OCI-LY7 (cell line): ENCODE data around the gene HIP1R.

ENCODE experiments used
- EZH2phosphoT487 ChIP-seq: fragments of 200-600 bp; sonication (generic); IDR thresholded peaks from 2 replicates; pipeline ENCODE4 v1.6.1; 2018; ENCODE audit warnings: low read depth, borderline replicate concordance, mild to moderate bottlenecking, mixed run types, antibody characterized with exemption, low read length, moderate library complexity, mixed read lengths
- TF ChIP-seq, protein P1 (sequence below): fragments of 200-600 bp; sonication (generic); conservative IDR thresholded peaks from 2 replicates; pipeline ENCODE4 v1.5.1; 2014; ENCODE audit warnings: mild to moderate bottlenecking, antibody characterized with exemption, low read length, moderate library complexity, mixed read lengths

DNA sequence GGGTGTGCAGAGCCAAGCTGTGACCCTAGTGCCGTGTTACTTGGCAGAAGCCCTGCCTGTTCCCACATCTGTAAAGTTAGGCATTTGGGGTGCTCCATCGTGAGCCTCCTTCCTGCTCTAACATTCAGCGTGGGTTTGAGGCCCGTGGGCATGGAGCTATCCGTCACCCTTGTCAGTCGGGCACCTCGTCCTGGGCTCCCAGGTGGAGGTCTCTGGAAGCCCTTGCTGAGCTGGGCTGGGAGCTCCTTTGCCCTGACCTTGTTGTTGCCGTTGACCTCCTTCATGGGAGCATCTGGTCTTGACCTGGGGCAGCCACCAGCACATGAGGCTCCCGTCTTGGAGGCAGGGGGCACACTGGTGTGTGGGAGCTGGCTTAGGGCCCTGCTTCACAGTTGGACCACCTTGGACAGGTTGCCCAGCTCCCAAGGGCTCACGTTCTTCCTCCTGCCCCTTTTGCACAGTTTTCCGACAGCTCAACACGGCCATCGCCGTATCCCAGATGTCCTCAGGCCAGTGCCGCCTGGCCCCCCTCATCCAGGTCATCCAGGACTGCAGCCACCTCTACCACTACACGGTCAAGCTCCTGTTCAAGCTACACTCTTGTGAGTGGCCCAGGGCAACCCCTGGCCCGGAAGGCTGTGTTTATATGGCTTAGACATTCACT is 18.5 kb downstream of the HIP1R start:
- TF ChIP-seq, protein P1, sequence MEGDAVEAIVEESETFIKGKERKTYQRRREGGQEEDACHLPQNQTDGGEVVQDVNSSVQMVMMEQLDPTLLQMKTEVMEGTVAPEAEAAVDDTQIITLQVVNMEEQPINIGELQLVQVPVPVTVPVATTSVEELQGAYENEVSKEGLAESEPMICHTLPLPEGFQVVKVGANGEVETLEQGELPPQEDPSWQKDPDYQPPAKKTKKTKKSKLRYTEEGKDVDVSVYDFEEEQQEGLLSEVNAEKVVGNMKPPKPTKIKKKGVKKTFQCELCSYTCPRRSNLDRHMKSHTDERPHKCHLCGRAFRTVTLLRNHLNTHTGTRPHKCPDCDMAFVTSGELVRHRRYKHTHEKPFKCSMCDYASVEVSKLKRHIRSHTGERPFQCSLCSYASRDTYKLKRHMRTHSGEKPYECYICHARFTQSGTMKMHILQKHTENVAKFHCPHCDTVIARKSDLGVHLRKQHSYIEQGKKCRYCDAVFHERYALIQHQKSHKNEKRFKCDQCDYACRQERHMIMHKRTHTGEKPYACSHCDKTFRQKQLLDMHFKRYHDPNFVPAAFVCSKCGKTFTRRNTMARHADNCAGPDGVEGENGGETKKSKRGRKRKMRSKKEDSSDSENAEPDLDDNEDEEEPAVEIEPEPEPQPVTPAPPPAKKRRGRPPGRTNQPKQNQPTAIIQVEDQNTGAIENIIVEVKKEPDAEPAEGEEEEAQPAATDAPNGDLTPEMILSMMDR, result no peak
- TF ChIP-seq EZH2phosphoT487, result no peak
